Tibial nerve (tissue), 4 donors: ENCODE measurements around the gene EMX1.

ENCODE experiments used
- CTCF ChIP-seq, 5 experiments: fragments of 200-600 bp in 3 of 5; fragments of 450-650 bp in 2 of 5; sonication (generic) in 3 of 5; IDR thresholded peaks; one replicate each; pipeline ENCODE4 v1.5.1; 2016 to 2019; ENCODE audit warnings: antibody characterized with exemption in 5 of 5, mild to moderate bottlenecking in 3 of 5, moderate library complexity in 2 of 5
- EP300 ChIP-seq, 2 donors: sonication (generic); formaldehyde crosslinking; IDR thresholded peaks; one replicate each; pipeline ENCODE4 v1.6.1; 2017; ENCODE audit warnings: antibody characterized with exemption in 2 of 2, mild to moderate bottlenecking in 1 of 2

- no peak for TF ChIP-seq CTCF (IDR thresholded peaks at IDR 0.05)
- TF ChIP-seq EP300 (IDR thresholded peaks at IDR 0.05), result no peak
Measured at GRCh38 chr2:72952110-72952823, 34.9 kb downstream of the EMX1 start.
